IMR-90 (cell line): ENCODE results near the gene OR7D4. TPM values are rescaled to one million over a fixed set of nuclear protein-coding genes. Genes with fewer than 3 reads are reported as not detected.

Source experiments
- ATAC-seq: fragments of 200-7000 bp; cut with Tn5 transposase; 2 replicates; pipeline ENCODE4 v1.9.1; 2020; ENCODE audit warnings: low read depth, mild to moderate bottlenecking, moderate library complexity
- BruUV-seq: library from RNA; stranded (reverse); fragments of 400-500 nt; replicated peaks from 2 replicates; lab custom pipeline; 2021; lab: Mats Ljungman, UMichigan
- CTCF ChIA-PET: fragments of 300-600 bp; formaldehyde crosslinking; extraction: SDS; loops from one replicate; lab custom pipeline; 2021; ENCODE audit warnings: antibody characterized with exemption; lab: Yijun Ruan, JAX
- POLR2A ChIA-PET: fragments of 300-600 bp; sonication (Branson Sonifier 250); formaldehyde crosslinking; loops from one replicate; lab custom pipeline; 2022; ENCODE audit warnings: antibody characterized with exemption; ENCODE audit not compliant: unreplicated experiment; lab: Charles Lee
- DNase-seq: peaks from one replicate; pipeline ENCODE4 v3.0.0; 2013
- H2AFZ ChIP-seq: replicated peaks from 2 replicates; pipeline ENCODE3; 2013; ENCODE audit warnings: low read length, mild to moderate bottlenecking; ENCODE audit not compliant: poor library complexity
- H2AK5ac ChIP-seq: 2 replicates; pipeline ENCODE4 v1.6.1; 2013; ENCODE audit warnings: low read depth, low read length, inconsistent platforms
- H2AK9ac ChIP-seq: replicated peaks from 2 replicates; pipeline ENCODE3; 2013; ENCODE audit warnings: mild to moderate bottlenecking, low read depth, low read length, moderate library complexity; ENCODE audit not compliant: poor library complexity
- H2BK120ac ChIP-seq: 2 replicates; pipeline ENCODE4 v1.6.1; 2013; ENCODE audit warnings: low read depth, low read length, inconsistent platforms
- H2BK15ac ChIP-seq: 3 replicates; pipeline ENCODE4 v1.6.1; 2013; ENCODE audit warnings: low read depth, low read length, inconsistent platforms
- H2BK20ac ChIP-seq: 2 replicates; pipeline ENCODE4 v1.6.1; 2013; ENCODE audit warnings: low read depth, mild to moderate bottlenecking, inconsistent platforms, low read length, moderate library complexity
- H2BK5ac ChIP-seq: 2 replicates; pipeline ENCODE4 v1.6.1; 2013; ENCODE audit warnings: mild to moderate bottlenecking, low read depth, low read length, inconsistent platforms; ENCODE audit not compliant: poor library complexity, severe bottlenecking
- H3K14ac ChIP-seq: replicated peaks from 2 replicates; pipeline ENCODE4 v1.6.1; 2013; ENCODE audit warnings: low read depth, low read length, inconsistent platforms
- H3K18ac ChIP-seq: 2 replicates; pipeline ENCODE4 v1.6.1; 2013; ENCODE audit warnings: low read depth, low read length, control low read depth
- H3K23ac ChIP-seq: 2 replicates; pipeline ENCODE4 v1.6.1; 2013; ENCODE audit warnings: low read depth, low read length, inconsistent platforms
- H3K27ac ChIP-seq: 2 replicates; pipeline ENCODE4 v1.5.1; 2013; ENCODE audit warnings: mild to moderate bottlenecking, control low read depth, low read length; ENCODE audit not compliant: insufficient read depth
- H3K27me3 ChIP-seq: 2 replicates; pipeline ENCODE4 v1.6.1; 2013; ENCODE audit warnings: low read length; ENCODE audit not compliant: control insufficient read depth, insufficient read depth
- H3K36me3 ChIP-seq: 2 replicates; pipeline ENCODE4 v1.6.1; 2013; ENCODE audit warnings: low read length, mixed read lengths; ENCODE audit not compliant: control insufficient read depth, insufficient read depth
- H3K4ac ChIP-seq: 2 replicates; pipeline ENCODE4 v1.6.1; 2013; ENCODE audit warnings: low read depth, low read length, inconsistent platforms
- H3K4me1 ChIP-seq: 2 replicates; pipeline ENCODE4 v1.6.1; 2013; ENCODE audit warnings: low read length, mixed read lengths; ENCODE audit not compliant: control insufficient read depth, insufficient read depth
- H3K4me2 ChIP-seq: 2 replicates; pipeline ENCODE4 v1.6.1; 2013; ENCODE audit warnings: low read depth, mild to moderate bottlenecking, control low read depth, low read length, moderate library complexity
- H3K4me3 ChIP-seq: 2 replicates; pipeline ENCODE4 v1.5.1; 2013; ENCODE audit warnings: low read depth, mild to moderate bottlenecking, control low read depth, low read length, moderate library complexity; ENCODE audit not compliant: insufficient read depth
- H3K56ac ChIP-seq: 2 replicates; pipeline ENCODE4 v1.6.1; 2013; ENCODE audit warnings: low read length, inconsistent platforms; ENCODE audit not compliant: insufficient read depth; ENCODE audit errors: extremely low read depth
- H3K79me1 ChIP-seq, 2 experiments: 2 replicates each; pipeline ENCODE4 v1.6.1; 2013; ENCODE audit warnings: low read length in 2 of 2, inconsistent platforms in 1 of 2, low read depth in 1 of 2
- H3K9ac ChIP-seq: 2 replicates; pipeline ENCODE4 v1.6.1; 2013; ENCODE audit warnings: low read depth, low read length, control low read depth
- H3K9me1 ChIP-seq: 2 replicates; pipeline ENCODE4 v1.6.1; 2013; ENCODE audit warnings: low read length, inconsistent platforms; ENCODE audit not compliant: insufficient read depth
- H3K9me3 ChIP-seq: 2 replicates; pipeline ENCODE4 v1.6.1; 2013; ENCODE audit warnings: low read length; ENCODE audit not compliant: control insufficient read depth, insufficient read depth
- H4K20me1 ChIP-seq: 2 replicates; pipeline ENCODE4 v1.6.1; 2013; ENCODE audit warnings: low read length, inconsistent platforms; ENCODE audit not compliant: insufficient read depth
- H4K5ac ChIP-seq: 2 replicates; pipeline ENCODE4 v1.6.1; 2013; ENCODE audit warnings: mild to moderate bottlenecking, low read depth, low read length, control low read depth
- H4K8ac ChIP-seq, 2 experiments: 2 replicates each; pipeline ENCODE4 v1.6.1; 2013; ENCODE audit warnings: low read depth in 2 of 2, low read length in 2 of 2, control low read depth in 1 of 2, inconsistent platforms in 1 of 2
- H4K91ac ChIP-seq: 2 replicates; pipeline ENCODE4 v1.6.1; 2013; ENCODE audit warnings: low read depth, low read length, inconsistent platforms; ENCODE audit not compliant: insufficient read depth
- CEBPB ChIP-seq: IDR thresholded peaks from 2 replicates; pipeline ENCODE4 v1.6.1; 2012; ENCODE audit warnings: low read depth, low read length, improper control_type of control experiment
- CHD1 ChIP-seq: IDR thresholded peaks from 2 replicates; pipeline ENCODE4 v1.6.1; 2012; ENCODE audit warnings: low read depth, low read length, improper control_type of control experiment
- ELK1 ChIP-seq: fragments of 150-350 bp; IDR thresholded peaks from 2 replicates; pipeline ENCODE4 v1.6.1; 2016; ENCODE audit warnings: low read depth, mild to moderate bottlenecking, low read length, moderate library complexity, borderline replicate concordance
- MAFK ChIP-seq: IDR thresholded peaks from 2 replicates; pipeline ENCODE4 v1.6.1; 2012; ENCODE audit warnings: low read depth, low read length, improper control_type of control experiment
- MAZ ChIP-seq: IDR thresholded peaks from 2 replicates; pipeline ENCODE4 v1.6.1; 2012; ENCODE audit warnings: low read depth, mild to moderate bottlenecking, low read length, improper control_type of control experiment, moderate library complexity, borderline replicate concordance
- MXI1 ChIP-seq: IDR thresholded peaks from 2 replicates; pipeline ENCODE4 v1.6.1; 2012; ENCODE audit warnings: low read depth, mild to moderate bottlenecking, low read length, moderate library complexity, borderline replicate concordance
- POLR2A ChIP-seq: IDR thresholded peaks from 2 replicates; pipeline ENCODE4 v1.6.1; 2012; ENCODE audit warnings: mild to moderate bottlenecking, low read depth, low read length
- RAD21 ChIP-seq: IDR thresholded peaks from 2 replicates; pipeline ENCODE4 v1.6.1; 2012; ENCODE audit warnings: low read length, improper control_type of control experiment
- RCOR1 ChIP-seq: IDR thresholded peaks from 2 replicates; pipeline ENCODE4 v1.6.1; 2012; ENCODE audit warnings: mild to moderate bottlenecking, low read length, improper control_type of control experiment; ENCODE audit not compliant: insufficient replicate concordance
- SMC3 ChIP-seq: fragments of 150-350 bp; IDR thresholded peaks from 2 replicates; pipeline ENCODE4 v1.6.1; 2016; ENCODE audit warnings: low read depth, mild to moderate bottlenecking, antibody characterized with exemption, low read length, moderate library complexity
- WGBS, 2 experiments: methylation state at CpG; one replicate each; pipeline versions ENCODE4 v1.1.5 to v1.1.7; 2013; ENCODE audit warnings: missing lambda C conversion rate in 2 of 2; ENCODE audit not compliant: insufficient read length in 1 of 2; ENCODE audit errors: extremely low coverage in 2 of 2; 5-methylcytosine and 5-hydroxymethylcytosine counted together
- dilution Hi-C: fragments of 300-500 bp; cut with HindIII; formaldehyde crosslinking; loops from one replicate; pipeline ENCODE4 v1.14.3; 2018; ENCODE audit warnings: low sequenced_read_pairs; ENCODE audit not compliant: unreplicated experiment
- in situ Hi-C: fragments of 300-500 bp; cut with MboI; formaldehyde crosslinking; loops from 3 replicates; pipeline ENCODE4 v1.14.3; 2019; ENCODE audit warnings: low sequenced_read_pairs, inconsistent platforms, mixed read lengths
- intact Hi-C: fragments of 100-400 bp; cut with micrococcal nuclease; formaldehyde crosslinking; loops from 2 replicates; pipeline ENCODE4 v1.10.0; 2022
- polyA plus RNA-seq, 3 experiments: library from polyadenylated mRNA; depleted of rRNA; stranded (reverse); fragments of >200 nt; gene quantifications; 2 replicates each; pipeline ENCODE4 v1.2.3, GENCODE V29; 2012; ENCODE audit warnings: low replicate concordance in 1 of 3
- total RNA-seq: library from RNA; depleted of rRNA; stranded (reverse); fragments of >200 nt; gene quantifications from 2 replicates; pipeline ENCODE4 v1.2.3, GENCODE V29; 2012
- TF ChIP-seq, protein P1 (sequence below): fragments of 150-350 bp; IDR thresholded peaks from 2 replicates; pipeline ENCODE4 v1.6.1; 2017; ENCODE audit warnings: mild to moderate bottlenecking, antibody characterized with exemption, low read length, low read depth

The OR7D4 gene
- total and polyA plus RNA-seq, 2 of the 4 experiments (the other 2 are of a cell fraction), result not detected

- no peak overlapping the region for H2BK15ac ChIP-seq
- 88% methylated on average over 5 of the region's 12 CpGs; no CpG with 5 or more reads in 1 of the 2 experiments for WGBS, 2 experiments
- no peak overlapping the region for H2AK5ac ChIP-seq
- POLR2A ChIA-PET, result no interaction called here
- no peak overlapping the region for H4K5ac ChIP-seq
- intact Hi-C loops, result no loop called here
- H3K23ac ChIP-seq, result no peak overlapping the region
- H3K14ac ChIP-seq, result no peak overlapping the region
- H4K20me1 ChIP-seq, result no peaks in the 10 kb centered on the region; the same call in none of the 2 replicates
- H3K4me1 ChIP-seq, result peaks cover 2% of the 10 kb centered on the region; the same call in 1 of the 2 replicates
- ATAC-seq (no peak), DNase-seq (no peak)
- H2BK5ac ChIP-seq, result no peak overlapping the region
- H3K9ac ChIP-seq, result no peak overlapping the region
- H3K18ac ChIP-seq, result no peak overlapping the region
- no peak overlapping the region for H2AK9ac ChIP-seq
- no peak overlapping the region for H3K27ac ChIP-seq
- no peak overlapping the region for H2BK120ac ChIP-seq
- dilution Hi-C loops, result no loop called here
- no peak overlapping the region for H2BK20ac ChIP-seq
- in situ Hi-C loops, result no loop called here
- peaks cover 74% of the 10 kb centered on the region for H3K36me3 ChIP-seq
- H4K91ac ChIP-seq, result no peak overlapping the region
- no peak overlapping the region for H3K4ac ChIP-seq
- no peak overlapping the region for H2AFZ ChIP-seq
- no peaks in the 10 kb centered on the region for H3K27me3 ChIP-seq
- H3K56ac ChIP-seq, result no peak overlapping the region
- peaks cover 59% of the 10 kb centered on the region for H3K9me3 ChIP-seq
- no peak overlapping the region for H3K4me3 ChIP-seq
- H4K8ac ChIP-seq, result no peak overlapping the region
- TF ChIP-seq RCOR1, result no peak
- TF ChIP-seq MAZ, result no peak
- TF ChIP-seq SMC3, result no peak
- TF ChIP-seq POLR2A, result no peak
- no peak for TF ChIP-seq MXI1
- no peak for TF ChIP-seq ELK1
- no peak for TF ChIP-seq RAD21
- no peak for TF ChIP-seq MAFK
- TF ChIP-seq CEBPB, result no peak
- TF ChIP-seq, protein P1, sequence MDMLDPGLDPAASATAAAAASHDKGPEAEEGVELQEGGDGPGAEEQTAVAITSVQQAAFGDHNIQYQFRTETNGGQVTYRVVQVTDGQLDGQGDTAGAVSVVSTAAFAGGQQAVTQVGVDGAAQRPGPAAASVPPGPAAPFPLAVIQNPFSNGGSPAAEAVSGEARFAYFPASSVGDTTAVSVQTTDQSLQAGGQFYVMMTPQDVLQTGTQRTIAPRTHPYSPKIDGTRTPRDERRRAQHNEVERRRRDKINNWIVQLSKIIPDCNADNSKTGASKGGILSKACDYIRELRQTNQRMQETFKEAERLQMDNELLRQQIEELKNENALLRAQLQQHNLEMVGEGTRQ, result no peak
- no peak for TF ChIP-seq CHD1
- H3K79me1 ChIP-seq, result peaks cover 0 to 21% of the 10 kb centered on the region in 2 experiments; a peak in 2 of 4 replicates
- no TSS peak for BruUV-seq
- CTCF ChIA-PET, result no interaction called here
- H3K4me2 ChIP-seq, result no peak overlapping the region
- H3K9me1 ChIP-seq, result no peaks in the 10 kb centered on the region
These were observed 58.0 kb downstream of the OR7D4 start for GRCh38 chr19:9161427-9161826.
